ENCODE measurements around the gene PRMT2.

DNA sequence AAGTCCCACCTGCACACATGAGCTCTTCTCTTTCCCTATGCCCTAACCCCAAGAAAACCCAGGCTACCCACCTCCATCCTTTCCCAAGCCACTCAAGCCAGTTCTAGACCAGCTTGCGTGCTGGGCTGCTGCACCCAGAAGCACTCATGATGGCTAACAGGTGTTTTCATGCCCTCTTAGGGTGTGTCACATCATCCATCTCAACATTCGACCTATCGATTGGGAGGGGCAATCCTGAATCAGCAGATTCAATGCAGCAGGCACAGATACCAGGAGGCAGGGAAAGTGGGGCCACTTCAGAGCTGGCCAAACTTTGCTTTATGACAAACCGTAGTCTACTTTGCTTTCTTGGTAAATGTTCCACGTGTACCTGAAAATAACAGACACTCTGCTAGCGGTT lies 6.6 kb upstream of the PRMT2 start:
- TF ChIP-seq, protein P1, sequence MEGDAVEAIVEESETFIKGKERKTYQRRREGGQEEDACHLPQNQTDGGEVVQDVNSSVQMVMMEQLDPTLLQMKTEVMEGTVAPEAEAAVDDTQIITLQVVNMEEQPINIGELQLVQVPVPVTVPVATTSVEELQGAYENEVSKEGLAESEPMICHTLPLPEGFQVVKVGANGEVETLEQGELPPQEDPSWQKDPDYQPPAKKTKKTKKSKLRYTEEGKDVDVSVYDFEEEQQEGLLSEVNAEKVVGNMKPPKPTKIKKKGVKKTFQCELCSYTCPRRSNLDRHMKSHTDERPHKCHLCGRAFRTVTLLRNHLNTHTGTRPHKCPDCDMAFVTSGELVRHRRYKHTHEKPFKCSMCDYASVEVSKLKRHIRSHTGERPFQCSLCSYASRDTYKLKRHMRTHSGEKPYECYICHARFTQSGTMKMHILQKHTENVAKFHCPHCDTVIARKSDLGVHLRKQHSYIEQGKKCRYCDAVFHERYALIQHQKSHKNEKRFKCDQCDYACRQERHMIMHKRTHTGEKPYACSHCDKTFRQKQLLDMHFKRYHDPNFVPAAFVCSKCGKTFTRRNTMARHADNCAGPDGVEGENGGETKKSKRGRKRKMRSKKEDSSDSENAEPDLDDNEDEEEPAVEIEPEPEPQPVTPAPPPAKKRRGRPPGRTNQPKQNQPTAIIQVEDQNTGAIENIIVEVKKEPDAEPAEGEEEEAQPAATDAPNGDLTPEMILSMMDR (IDR thresholded peaks at IDR 0.05; ENCODE audit: insufficient read depth, low read length, poor library complexity, severe bottlenecking), result no peak
- TF ChIP-seq EZH2phosphoT487 (conservative IDR thresholded peaks at IDR 0.05; ENCODE audit: low read length), result no peak

All from SU-DHL-6 (cell line).